Measurements from ENCODE around the gene DCAF12L1.

Gene DCAF12L1

GRCh38 chrX:126550816-126551215 lies 1.8 kb downstream of the DCAF12L1 start:
- ChIA-PET CTCF (no interaction called here), POLR2A (no interaction called here)
- no peak for TF ChIP-seq CTCF (IDR thresholded peaks at IDR 0.05; ENCODE audit: control extremely low read depth, extremely low read depth, low read depth, missing control alignments)
- DNase-seq (ENCODE audit: extremely low spot score) = no peak

DNA sequence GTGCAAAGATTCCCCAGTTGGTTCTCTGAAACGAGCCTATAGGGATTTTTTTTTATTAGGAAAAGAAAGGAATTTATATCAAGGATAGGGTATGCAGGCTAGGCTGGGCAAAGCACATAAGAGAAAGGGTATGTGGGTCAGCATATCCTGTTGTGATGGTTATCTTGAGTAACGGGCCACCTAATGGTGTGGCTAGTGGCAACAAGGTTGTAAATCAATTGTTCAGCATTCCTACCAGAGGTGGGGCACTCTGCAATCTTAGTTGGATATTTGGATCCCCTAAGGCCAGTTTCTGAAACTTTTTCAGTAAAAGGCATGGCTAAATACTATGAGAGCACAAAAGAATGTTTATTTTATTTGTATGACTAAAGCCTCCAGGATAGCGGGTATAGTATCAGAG lies 42.7 kb downstream of the DCAF12L1 start:
- DNase-seq (ENCODE audit: extremely low spot score) = no peak
- ChIA-PET CTCF (no interaction called here), POLR2A (no interaction called here)
- TF ChIP-seq CTCF (IDR thresholded peaks at IDR 0.05; ENCODE audit: control extremely low read depth, extremely low read depth, low read depth, missing control alignments) = no peak
